Smooth muscle cell (in vitro differentiated cells): Measurements from ENCODE around the gene PCDHGA1. TPM values are rescaled to one million over a fixed set of nuclear protein-coding genes. Genes with fewer than 3 reads are reported as not detected.
A peak's percentile ranks its signal among the peaks of the same experiment; 100 is the strongest.
"Not testable (repeated sequence)": the region's sequence is repeated elsewhere in the genome, so short reads cannot be mapped to it uniquely, and the experiment has no call there.

ENCODE experiments used
- DNase-seq: peaks from one replicate; lab custom pipeline; 2025; ENCODE audit not compliant: unreplicated experiment; lab: John Stamatoyannopoulos, UW
- H2AFZ ChIP-seq: fragments of 200-600 bp; sonication (generic); 2 replicates; pipeline ENCODE4 v1.6.0; 2016; ENCODE audit warnings: antibody characterized with exemption, low read depth, mild to moderate bottlenecking
- H3F3A ChIP-seq: fragments of 200-600 bp; sonication (generic); 2 replicates; pipeline ENCODE4 v1.6.0; 2017; ENCODE audit warnings: antibody characterized with exemption, low read depth
- H3K27ac ChIP-seq: fragments of 200-600 bp; sonication (generic); 2 replicates; pipeline ENCODE4 v1.5.1; 2016; ENCODE audit warnings: low read depth, mild to moderate bottlenecking
- H3K27me3 ChIP-seq: fragments of 200-600 bp; sonication (generic); 2 replicates; pipeline ENCODE4 v1.6.1; 2016; ENCODE audit warnings: low read depth, mild to moderate bottlenecking
- H3K36me3 ChIP-seq: fragments of 200-600 bp; sonication (generic); 2 replicates; pipeline ENCODE4 v1.5.1; 2016; ENCODE audit warnings: low read depth
- H3K4me1 ChIP-seq: fragments of 200-600 bp; sonication (generic); 2 replicates; pipeline ENCODE4 v1.5.1; 2016; ENCODE audit warnings: low read depth
- H3K4me2 ChIP-seq: fragments of 200-600 bp; sonication (generic); 2 replicates; pipeline ENCODE4 v1.6.0; 2016; ENCODE audit warnings: mild to moderate bottlenecking
- H3K4me3 ChIP-seq: fragments of 200-600 bp; sonication (generic); 2 replicates; pipeline ENCODE4 v1.5.1; 2016; ENCODE audit warnings: mild to moderate bottlenecking
- H3K79me2 ChIP-seq: fragments of 200-600 bp; sonication (generic); 2 replicates; pipeline ENCODE4 v1.6.0; 2016; ENCODE audit warnings: low read depth, mild to moderate bottlenecking
- H3K9ac ChIP-seq: fragments of 200-600 bp; sonication (generic); 2 replicates; pipeline ENCODE4 v1.6.0; 2016; ENCODE audit warnings: low read depth
- H3K9me3 ChIP-seq: fragments of 200-600 bp; sonication (generic); replicated peaks from 2 replicates; pipeline ENCODE4 v1.5.1; 2016; ENCODE audit warnings: low read depth
- H4K20me1 ChIP-seq: fragments of 200-600 bp; sonication (generic); 2 replicates; pipeline ENCODE4 v1.6.0; 2016; ENCODE audit warnings: low read depth
- WGBS: methylation state at CpG from one replicate; pipeline ENCODE4 v1.1.7; 2016; ENCODE audit warnings: low lambda C conversion rate; 5-methylcytosine and 5-hydroxymethylcytosine counted together
- polyA plus RNA-seq: library from polyadenylated mRNA; unstranded; fragments of >200 nt; fragmentation: Nextera tagmentation; extraction: Ambion mirVana; gene quantifications from 2 replicates; pipeline ENCODE4 v1.2.1, GENCODE V29; 2016
- total RNA-seq: library from RNA; depleted of rRNA; stranded (reverse); fragments of >200 nt; gene quantifications from 2 replicates; pipeline ENCODE4 v1.2.3, GENCODE V29; 2014
- TF ChIP-seq, protein P1 (sequence below): fragments of 200-600 bp; sonication (generic); IDR thresholded peaks from 2 replicates; pipeline ENCODE4 v1.5.1; 2017; ENCODE audit warnings: borderline replicate concordance, mild to moderate bottlenecking, antibody characterized with exemption; ENCODE audit not compliant: insufficient read depth, poor library complexity, severe bottlenecking

The PCDHGA1 gene
- total and polyA plus RNA-seq, 2 experiments from 2014 or later: 0.05 to 0.63 TPM

DNA sequence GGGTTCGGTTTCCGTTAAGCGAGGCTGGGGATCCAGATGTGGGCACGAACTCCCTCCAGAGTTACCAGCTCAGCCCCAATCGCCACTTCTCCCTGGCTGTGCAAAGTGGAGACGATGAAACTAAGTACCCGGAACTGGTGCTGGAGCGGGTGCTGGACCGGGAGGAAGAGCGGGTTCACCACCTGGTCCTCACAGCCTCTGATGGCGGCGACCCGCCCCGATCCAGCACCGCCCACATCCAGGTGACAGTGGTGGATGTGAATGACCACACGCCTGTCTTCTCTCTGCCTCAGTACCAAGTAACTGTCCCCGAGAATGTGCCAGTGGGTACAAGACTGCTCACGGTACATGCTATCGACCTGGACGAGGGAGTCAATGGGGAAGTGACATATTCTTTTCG lies 53.0 kb downstream of the PCDHGA1 start:
- Histone ChIP-seq H3K4me2 (no peak overlapping the region), H3K27ac (no peak overlapping the region), H2AFZ (no peak overlapping the region), H3K79me2 (no peaks in the 10 kb centered on the region), H3K27me3 (no peaks in the 10 kb centered on the region), H4K20me1 (no peaks in the 10 kb centered on the region), H3F3A (no peaks in the 10 kb centered on the region), H3K4me3 (no peak overlapping the region), H3K9me3 (peaks cover 2% of the 10 kb centered on the region), H3K36me3 (no peaks in the 10 kb centered on the region), H3K9ac (no peak overlapping the region), H3K4me1 (no peaks in the 10 kb centered on the region)
- 95% methylated on average over 21 of the region's 21 CpGs for WGBS
- TF ChIP-seq, protein P1, sequence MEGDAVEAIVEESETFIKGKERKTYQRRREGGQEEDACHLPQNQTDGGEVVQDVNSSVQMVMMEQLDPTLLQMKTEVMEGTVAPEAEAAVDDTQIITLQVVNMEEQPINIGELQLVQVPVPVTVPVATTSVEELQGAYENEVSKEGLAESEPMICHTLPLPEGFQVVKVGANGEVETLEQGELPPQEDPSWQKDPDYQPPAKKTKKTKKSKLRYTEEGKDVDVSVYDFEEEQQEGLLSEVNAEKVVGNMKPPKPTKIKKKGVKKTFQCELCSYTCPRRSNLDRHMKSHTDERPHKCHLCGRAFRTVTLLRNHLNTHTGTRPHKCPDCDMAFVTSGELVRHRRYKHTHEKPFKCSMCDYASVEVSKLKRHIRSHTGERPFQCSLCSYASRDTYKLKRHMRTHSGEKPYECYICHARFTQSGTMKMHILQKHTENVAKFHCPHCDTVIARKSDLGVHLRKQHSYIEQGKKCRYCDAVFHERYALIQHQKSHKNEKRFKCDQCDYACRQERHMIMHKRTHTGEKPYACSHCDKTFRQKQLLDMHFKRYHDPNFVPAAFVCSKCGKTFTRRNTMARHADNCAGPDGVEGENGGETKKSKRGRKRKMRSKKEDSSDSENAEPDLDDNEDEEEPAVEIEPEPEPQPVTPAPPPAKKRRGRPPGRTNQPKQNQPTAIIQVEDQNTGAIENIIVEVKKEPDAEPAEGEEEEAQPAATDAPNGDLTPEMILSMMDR: no peak
- no peak for DNase-seq

DNA sequence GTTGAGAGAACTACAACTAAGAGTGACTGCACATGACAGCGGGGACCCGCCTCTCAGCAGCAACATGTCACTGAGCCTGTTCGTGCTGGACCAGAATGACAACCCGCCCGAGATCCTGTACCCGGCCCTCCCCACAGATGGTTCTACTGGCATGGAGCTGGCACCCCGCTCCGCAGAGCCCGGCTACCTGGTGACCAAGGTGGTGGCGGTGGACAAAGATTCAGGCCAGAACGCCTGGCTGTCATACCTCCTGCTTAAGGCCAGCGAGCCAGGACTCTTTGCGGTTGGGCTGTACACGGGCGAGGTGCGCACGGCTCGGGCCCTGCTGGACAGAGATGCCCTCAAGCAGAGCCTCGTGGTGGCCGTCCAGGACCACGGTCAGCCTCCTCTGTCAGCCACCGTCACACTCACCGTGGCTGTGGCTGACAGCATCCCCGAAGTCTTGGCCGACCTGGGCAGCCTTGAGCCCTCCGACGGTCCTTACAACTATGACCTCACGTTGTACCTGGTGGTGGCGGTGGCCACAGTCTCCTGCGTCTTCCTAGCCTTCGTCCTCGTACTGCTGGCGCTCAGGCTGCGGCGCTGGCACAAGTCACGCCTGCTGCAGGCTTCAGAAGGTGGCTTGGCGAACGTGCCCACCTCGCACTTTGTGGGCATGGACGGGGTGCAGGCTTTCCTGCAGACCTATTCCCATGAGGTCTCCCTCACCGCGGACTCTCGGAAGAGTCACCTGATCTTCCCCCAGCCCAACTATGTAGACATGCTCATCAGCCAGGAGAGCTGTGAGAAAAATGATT lies 54.4 kb downstream of the PCDHGA1 start:
- Histone ChIP-seq H3K4me3 (no peak overlapping the region), H3K9me3 (peaks cover 8% of the 10 kb centered on the region), H4K20me1 (no peaks in the 10 kb centered on the region), H3K27me3 (no peaks in the 10 kb centered on the region), H3K27ac (no peak overlapping the region), H3K9ac (no peak overlapping the region), H2AFZ (no peak overlapping the region), H3K79me2 (no peaks in the 10 kb centered on the region), H3K4me2 (no peak overlapping the region), H3K4me1 (no peaks in the 10 kb centered on the region), H3K36me3 (no peaks in the 10 kb centered on the region), H3F3A (no peaks in the 10 kb centered on the region)
- 95% methylated on average over 43 of the region's 43 CpGs for WGBS
- DNase-seq: no peak
- TF ChIP-seq, protein P1: no peak

DNA sequence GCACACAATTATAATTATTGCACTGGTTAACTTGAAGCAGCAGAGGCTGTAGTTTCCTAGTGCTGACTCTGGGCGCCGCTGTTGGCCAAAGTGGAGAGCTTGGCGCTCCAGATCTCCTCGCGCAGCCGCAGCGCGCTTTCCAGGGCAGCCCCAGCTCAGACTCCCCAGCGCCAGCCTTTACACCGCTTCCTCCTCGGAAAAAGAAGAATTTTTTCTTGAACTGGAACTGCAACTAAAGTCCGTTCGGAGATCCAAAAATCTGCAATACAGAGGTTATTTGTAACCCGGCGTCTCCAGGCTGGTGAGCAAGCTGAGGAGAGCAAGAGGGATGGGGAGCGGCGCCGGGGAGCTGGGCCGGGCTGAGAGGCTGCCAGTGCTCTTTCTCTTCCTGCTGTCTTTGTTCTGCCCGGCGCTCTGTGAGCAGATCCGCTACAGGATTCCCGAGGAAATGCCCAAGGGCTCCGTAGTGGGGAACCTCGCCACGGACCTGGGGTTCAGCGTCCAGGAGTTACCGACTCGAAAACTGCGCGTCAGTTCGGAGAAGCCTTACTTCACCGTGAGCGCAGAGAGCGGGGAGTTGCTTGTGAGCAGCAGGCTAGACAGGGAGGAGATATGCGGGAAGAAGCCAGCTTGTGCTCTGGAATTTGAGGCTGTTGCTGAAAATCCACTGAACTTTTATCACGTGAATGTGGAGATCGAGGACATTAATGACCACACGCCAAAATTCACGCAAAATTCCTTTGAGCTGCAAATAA lies 57.4 kb downstream of the PCDHGA1 start, which contains the start of gene PCDHGB4:
Gene PCDHGB4 (plus strand): TSS at position 142 of the 755 bp plus-strand sequence. CDS start 187 bp downstream, at position 329.
- DNase-seq, H4K20me1 ChIP-seq, H3K27ac ChIP-seq, H3K4me1 ChIP-seq, H3F3A ChIP-seq, H3K27me3 ChIP-seq, H3K9ac ChIP-seq: not testable (repeated sequence)
- Histone ChIP-seq H3K4me2 (peak within 1 kb of the TSS; percentile 82), H3K9me3 (peaks cover 39% of the 10 kb centered on the region), H3K36me3 (peaks cover 29% of the 10 kb centered on the region), H3K79me2 (peaks cover 11% of the 10 kb centered on the region), H2AFZ (peak within 1 kb of the TSS; percentile 87), H3K4me3 (peak within 1 kb of the TSS; percentile 67)
- TF ChIP-seq, protein P1: peak; percentile 71
- WGBS: 22% methylated on average over 22 of the region's 40 CpGs
